HTR-8/SVneo (cell line): ENCODE data around the gene ZEB2.
A peak's percentile ranks its signal among the peaks of the same experiment; 100 is the strongest.

Source experiments
- DNase-seq: peaks from one replicate; pipeline ENCODE4 v3.0.0; 2011; ENCODE audit warnings: low spot score, mixed read lengths; ENCODE audit not compliant: insufficient read length
- FAIRE-seq: peaks from 2 replicates; lab custom pipeline; 2011; peaks lifted over from hg19 to GRCh38; lab: Jason Lieb, UNC

The ZEB2 gene

DNA sequence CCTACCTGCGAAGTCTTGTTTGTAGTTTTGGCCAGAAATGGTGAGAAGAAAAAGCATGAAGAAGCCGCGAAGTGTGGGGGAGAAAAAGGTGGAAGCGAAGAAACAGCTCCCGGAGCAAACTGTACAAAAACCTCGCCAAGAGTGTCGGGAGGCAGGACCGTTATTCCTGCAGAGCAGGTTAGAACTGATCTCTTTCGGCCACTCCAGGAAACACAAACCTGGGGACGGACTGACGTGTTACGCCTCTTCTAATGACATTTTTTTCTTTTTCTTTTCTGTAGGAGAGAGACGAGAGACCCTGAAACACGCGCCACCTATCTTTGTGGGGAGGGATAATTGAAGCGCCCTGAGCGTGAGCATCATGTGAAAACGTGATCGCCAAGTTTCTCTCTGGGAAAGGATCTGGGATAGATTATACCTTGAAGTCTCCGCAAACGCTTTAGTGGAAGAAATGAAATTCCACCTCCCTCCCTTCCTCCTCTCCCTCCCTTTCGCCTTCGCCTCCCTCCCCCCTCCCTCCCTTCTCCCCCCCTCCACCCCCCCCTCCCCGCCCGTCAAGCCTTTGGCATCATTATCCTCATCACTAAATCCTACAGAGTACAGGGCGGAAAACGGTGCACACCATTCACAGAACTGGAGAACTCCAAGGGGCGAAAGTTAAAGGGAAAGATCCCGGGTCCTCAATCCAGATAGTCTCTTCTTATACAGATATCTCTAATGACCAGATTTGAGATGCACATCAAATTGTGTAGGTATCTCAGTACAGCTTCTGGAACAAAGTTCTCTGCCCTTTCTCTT is at the start of gene ZEB2:
ZEB2 (minus strand) TSS at position 186 of the 798 bp plus-strand sequence. CDS start 2,769 bp downstream, outside the sequence.
- FAIRE-seq, result no peak
- no peak for DNase-seq

DNA sequence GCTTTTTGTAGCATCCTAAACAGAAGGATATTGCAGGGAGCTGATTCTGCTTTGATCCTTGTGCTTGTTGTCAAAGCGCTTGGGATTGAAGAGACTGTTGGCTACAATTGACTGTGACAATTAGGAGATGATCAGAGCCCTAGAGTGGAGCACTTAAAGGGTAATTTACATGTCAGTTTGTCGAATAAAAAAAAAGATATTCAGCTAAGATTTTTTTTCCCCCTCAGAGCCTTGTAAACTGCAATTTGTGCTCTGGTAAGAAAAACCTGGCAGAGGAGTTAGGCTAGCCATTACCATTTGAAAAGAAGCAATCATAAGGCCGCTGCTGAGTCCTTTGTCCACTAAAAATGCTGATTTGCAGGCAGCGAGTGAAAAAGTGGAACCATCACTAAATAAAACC is 47.8 kb upstream of the ZEB2 start:
- DNase-seq, result no peak
- FAIRE-seq, result no peak

DNA sequence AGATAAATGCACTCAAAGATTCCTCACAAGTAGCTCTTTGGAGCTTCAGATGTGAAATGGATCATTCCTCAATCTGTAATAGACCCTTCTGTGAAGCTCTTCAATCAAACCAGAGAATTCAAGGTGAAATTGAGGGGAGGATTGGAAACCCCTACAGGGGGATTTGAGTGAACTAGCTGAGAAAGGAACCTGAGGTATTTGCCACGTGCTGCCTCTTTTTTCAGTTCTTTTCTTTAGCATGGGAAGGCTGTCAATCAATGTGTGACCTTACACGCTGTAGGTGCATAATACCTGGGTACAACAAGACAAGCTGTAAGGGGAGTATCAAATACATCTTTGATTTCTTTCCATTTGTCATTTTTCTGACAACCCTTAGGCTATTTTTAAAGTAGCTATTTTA is 46.5 kb upstream of the ZEB2 start:
- FAIRE-seq (no peak), DNase-seq (no peak)

DNA sequence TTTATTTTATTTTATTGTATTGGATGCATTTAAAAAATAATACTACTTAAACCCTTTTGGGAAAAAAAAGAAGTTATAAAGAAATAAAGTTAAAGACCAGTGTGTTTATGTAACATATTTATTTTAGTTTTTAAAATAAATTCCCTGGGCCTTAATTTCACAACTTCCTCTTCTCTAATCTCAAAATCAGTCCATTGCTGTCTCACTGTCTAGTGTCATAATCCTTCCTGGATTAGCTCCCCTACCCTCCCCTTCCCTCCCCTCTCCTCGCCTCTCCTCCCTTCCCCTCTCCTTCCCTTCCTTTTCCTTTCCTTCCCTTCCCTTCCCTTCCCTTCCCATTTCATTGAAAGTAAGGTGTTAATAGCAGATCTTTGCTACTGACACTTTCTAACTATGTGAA is 40.3 kb upstream of the ZEB2 start:
- FAIRE-seq, result no peak
- DNase-seq, result no peak

DNA sequence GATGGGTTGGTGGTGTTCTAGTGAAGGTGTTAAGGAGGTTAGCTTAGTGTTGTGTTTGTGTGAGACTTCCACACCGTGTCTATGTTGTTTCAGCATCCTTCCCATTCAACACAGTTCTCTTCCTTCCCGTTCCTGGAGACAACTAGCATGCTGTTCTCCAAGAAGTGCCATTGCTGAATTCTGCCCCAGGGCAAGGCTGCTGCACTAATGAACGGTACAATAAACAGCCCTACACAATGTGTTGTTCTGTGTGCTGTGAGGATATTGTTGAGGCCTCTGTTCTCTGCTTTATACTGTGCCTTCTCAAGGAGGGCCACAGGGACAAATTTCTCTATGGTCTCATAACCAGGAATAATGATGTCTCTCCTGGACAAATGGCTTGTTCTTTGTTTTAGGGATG is 39.8 kb upstream of the ZEB2 start:
- peak; percentile 13 for FAIRE-seq
- no peak for DNase-seq

DNA sequence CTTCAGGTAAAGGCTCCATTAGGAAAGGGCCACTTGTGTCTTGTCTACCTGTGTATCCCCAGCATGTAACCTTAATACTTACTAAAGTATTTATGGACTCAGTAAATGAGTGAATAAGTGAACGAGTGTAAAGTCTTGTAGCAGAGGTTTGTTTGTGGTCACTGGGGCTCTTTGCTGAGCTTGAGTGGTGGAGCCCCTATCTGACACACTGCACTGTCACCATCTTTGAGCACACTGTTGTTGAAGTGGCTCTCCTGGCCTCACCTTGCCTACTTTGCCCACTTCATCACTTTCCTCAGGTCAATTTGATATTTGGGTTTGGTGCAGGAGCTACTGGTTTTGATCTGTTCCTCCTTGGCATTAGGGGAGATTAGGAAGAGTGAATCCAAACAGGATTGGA is 39.3 kb upstream of the ZEB2 start:
- DNase-seq (no peak), FAIRE-seq (no peak)

DNA sequence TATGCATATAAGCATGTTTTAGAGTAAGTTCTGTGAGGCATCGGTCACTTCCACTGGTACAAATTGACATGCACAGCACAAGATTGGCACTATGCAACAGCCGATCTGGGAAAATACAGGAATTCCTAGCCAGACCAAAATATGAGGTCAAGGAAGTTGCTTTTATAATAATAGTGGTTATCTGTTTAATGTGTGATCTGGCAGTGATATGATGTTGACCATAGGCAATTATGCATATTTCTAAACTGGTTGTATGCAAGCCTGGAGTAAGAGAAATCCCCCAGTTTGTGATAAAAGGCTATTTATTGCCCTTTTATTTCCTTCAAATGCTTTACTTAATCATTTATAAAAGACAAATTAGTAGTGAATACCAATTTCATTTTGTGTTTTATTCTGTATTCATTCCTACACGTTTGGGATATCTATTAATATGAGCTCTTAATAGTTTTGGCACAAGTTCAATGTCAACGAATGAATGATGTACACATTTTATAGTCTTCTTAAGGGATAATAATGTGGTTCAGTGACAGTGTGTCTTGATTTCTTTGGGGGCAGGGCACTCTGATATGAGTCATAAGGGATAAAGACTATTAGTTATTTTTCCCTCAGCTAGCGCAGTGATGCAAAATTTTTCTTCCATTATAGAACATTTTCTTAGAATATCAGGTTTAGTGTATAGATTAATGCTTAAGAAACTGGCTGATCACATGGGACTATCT is 34.7 kb upstream of the ZEB2 start:
- FAIRE-seq (no peak), DNase-seq (no peak)

DNA sequence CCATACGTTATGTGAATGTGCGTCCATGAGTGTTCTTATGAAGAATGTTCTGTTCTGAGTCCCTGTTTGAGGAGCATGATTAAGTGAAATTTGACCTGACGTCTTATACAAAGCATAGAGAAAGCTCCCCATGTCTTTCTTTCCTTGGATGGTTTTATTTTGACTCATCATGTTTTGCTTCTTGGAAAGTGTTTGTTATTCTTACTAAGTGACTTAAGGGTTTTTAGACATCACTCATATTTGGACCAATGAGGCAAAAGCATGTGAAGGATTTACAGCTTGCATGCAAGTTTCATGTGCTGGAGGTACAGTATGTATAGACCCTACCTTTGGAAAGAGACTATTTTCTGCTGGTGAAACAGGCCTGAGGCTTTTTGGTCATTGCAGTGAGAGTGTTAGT is 33.5 kb upstream of the ZEB2 start:
- peak; percentile 57 for DNase-seq
- peak; percentile 80 for FAIRE-seq

DNA sequence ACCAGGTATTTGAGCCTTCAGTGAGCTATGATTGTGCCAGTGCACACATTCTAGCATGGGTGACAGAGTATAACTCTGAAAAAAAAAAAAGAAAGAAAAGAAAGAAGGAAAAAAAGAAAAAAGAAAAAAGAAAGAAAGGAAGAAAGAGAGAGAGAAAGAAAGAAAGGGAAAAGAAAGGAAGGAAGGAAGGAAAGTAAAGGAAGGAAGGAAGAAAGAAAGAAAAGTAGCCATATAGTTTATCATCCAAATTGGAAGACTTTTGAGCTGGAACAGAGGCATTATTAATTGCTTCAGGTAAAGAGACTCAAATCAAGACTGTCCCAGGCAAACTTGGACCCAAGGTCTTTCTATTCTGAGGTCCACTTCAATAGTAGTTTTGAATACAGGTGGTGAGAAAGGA is 32.9 kb upstream of the ZEB2 start:
- DNase-seq (no peak), FAIRE-seq (no peak)

DNA sequence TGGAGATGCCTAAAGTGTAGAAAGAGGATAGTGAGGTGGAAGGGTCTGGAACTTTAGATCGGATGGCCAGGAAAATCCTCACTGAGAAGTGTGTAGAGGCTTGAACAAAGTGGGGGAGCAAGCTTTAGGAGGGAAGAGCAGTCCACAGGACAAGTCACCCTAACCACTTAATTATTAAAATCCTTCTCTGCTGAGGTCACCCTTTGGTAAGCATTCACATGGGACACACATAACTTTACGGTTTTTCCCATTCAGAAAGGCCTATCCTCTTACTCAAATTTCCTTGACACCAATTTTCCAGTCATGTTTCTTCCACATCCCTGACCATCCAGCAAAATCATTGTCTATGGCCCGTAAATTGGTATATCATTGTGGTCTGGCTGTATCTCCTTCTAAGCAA is 31.0 kb upstream of the ZEB2 start:
- DNase-seq (no peak), FAIRE-seq (no peak)

DNA sequence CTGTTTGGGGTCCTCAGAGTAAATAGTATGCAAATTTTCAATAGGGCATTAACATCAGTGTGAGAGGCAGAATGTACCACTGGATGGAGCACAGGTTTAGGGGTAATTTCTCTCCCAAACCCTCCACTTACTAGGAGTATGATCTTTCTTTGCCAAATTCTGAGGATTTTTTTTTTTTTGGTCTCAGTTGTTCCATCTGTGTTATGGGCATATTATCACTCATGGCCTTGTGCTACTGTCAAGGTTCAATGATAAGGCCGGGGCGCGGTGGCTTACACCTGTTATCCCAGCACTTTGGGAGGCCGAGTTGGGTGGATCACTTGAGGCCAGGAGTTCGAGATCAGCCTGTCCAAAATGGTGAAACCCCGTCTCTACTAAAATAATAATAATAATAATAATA is 30.2 kb upstream of the ZEB2 start:
- FAIRE-seq (no peak), DNase-seq (no peak)

DNA sequence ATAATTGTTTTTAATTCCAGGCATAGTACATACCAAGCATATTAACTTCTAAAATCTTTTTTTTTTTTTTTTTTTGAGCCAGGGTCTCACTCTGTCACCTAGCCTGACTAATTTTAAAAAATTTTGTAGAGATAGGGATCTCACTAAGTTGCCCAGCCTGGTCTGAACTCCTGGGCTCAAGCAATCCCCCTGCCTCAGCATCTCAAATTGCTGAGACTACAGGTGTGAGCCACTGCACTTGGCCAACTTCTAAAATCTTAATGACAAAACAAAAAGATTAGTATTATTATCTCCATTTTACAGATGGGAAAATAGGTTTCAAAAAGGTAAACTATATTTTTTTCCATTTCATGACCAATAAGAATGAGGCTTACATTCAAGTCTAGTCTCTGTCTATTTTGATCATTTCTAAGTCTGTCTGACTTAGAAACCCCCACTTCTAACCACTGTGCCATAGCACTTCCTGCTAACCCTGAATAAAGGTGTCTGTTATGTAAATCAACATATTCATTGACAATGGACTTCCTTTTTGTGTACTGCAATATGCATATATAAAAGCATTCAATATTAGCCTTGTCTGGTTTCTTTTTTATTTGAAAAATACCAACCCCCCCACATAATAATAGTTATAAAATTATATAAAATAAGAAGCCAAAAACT is 28.7 kb upstream of the ZEB2 start:
- no peak for FAIRE-seq
- no peak for DNase-seq

DNA sequence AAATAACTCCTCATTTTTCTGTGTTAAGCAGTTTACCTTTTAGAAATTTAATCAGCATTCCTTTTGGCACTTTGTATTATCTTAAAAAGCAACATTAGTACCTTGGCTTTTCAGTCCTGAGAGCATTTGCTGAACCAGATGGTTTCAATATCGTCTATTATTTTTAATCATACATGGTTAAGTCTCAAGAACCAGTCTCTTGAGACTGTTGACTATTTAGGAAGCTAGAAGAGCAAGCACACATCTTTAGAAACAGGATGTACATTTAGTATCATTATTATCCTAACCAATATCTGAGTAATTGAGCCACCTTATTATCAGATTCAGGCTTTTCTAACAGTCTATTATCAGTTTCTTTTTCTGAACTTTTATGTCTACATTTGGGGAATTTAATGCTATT is 28.2 kb upstream of the ZEB2 start:
- FAIRE-seq, result no peak

DNA sequence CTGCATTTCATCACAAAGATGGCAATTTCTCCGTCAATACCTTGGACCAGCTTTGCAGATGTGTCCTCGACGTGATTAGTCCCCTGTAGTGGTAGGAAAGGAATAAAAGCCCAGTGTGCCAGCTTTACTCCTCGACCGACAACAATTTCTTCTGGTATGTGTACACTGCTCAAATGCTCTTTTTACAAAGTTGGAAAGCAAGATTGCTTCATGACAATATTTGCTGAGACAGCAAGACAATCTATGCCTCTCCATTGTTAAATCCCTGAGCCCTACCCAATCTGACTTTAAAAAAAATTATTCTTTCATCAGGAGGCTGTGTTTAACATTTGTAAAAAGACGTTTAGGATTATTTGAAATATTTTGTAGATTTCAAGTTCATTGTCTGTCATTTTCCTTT is 27.6 kb upstream of the ZEB2 start:
- DNase-seq (no peak), FAIRE-seq (no peak)

More for the DNA sequence above, 28.2 kb upstream of the ZEB2 start:
- DNase-seq, result no peak

DNA sequence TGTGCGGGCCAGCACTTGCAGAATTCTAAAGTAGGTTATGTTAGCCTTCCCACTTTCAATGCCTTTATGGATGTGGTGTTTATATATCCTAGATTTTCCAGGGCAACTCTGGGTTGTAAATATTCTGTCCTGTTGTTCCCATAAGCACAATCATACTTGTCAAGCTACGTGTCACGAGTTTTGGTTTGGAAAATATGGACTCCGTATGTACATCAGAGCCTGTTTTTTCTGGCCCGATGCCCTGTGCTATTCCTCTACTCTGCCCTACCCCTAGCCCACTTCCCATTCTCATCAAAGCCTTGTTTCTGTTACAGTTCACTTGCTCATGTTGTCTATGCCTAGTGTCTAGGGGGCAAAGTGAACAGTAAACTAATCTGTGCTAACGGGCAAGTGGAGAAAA is 27.0 kb upstream of the ZEB2 start:
- FAIRE-seq, result no peak
- no peak for DNase-seq

DNA sequence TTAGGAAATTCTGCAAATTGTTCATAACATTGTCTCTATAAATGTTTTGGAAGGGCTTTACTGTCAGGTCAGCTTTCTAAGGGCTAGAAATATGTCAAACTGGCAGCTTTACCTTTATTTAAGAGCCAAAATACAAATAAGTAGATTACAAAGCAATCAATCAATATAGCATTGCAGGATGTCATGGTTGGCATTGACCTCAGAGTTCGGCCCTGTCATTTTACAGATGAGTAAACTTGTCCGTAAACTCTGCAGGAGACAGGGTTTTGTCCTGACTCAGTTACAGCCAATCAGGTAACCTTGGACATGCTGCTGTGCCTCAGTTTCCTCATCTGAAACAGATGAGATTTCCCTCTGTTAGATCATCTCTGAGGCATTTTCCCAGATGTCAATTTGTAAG is 25.9 kb upstream of the ZEB2 start:
- DNase-seq, result no peak
- no peak for FAIRE-seq

DNA sequence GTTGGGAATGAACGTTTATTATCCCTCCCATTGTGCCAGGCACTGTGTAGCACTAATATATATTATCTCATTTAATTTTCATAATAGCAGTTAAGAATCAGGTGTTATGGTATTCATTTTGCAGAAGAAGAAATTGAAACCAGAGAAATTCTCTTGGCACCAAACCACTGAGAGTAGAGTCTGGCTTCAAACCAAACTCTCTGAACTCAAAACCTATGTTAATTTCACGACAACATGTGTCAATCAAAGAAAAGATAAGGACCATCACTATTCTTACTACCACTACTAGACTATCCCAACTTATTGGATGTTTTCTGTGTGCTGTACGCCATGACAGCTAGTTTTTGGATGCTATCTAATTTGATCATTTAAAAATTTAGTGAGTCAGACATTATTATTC is 24.1 kb upstream of the ZEB2 start:
- DNase-seq (no peak), FAIRE-seq (no peak)

DNA sequence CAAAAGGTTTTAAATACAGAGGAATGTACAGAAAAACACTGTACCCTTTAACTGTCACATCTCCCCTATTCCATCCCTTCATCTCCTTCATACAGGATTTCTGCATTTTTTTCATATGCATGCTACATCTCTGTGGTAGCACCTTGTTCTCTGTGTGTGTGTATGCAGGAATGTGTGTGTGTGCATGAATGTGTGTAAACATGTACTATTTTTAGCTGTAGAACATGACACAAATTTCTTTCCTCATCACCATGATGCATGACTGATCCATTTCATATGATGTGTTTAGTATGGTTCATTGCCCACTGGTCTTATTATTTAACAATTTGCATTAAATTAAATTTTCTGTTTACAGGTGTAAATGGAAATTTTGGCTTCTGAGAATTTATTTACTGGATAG is 21.5 kb upstream of the ZEB2 start:
- DNase-seq, result no peak
- peak; percentile 26 for FAIRE-seq

DNA sequence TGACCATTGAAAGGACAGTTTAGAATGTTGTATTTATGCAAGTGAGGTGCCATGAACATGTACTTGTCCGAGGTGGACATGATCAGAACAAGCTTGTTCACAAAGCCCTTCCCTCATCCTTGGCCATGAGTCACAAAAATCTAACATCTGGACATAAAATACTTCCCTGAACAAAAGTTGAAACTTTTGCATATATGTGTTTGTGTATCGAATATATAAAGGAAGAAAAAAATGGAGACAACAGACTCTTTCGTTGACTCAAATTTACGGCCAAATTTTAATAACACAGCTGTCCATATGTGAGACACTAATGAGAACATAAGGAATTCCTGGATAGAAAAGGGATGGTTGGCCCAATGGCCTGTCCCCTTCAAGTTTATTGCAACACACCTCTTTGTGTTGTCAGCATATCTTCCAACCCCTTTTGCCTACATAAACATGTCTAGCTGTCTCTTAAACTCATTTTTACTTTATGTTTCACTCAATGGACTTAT is 19.4 kb upstream of the ZEB2 start:
- FAIRE-seq, result no peak
- no peak for DNase-seq

DNA sequence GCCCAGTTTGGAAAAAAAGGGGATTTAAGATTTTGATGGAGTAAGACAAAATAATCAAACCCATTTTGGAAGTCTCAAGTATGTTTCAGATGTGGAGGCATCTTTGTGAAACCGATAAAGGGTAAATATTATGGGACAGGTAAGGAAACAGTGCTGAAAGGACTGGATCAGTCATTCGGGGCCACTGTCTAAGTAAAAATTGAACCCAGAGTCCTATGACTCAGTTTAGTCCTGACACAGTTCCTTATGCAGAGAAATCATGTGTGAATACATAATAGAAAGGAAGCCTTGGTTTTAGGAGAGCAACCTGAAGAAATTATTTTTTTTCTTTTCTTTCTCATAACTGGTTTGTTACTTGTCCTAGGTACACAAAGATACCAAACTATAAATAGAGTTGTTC is 15.4 kb upstream of the ZEB2 start:
- no peak for FAIRE-seq
- DNase-seq, result no peak

DNA sequence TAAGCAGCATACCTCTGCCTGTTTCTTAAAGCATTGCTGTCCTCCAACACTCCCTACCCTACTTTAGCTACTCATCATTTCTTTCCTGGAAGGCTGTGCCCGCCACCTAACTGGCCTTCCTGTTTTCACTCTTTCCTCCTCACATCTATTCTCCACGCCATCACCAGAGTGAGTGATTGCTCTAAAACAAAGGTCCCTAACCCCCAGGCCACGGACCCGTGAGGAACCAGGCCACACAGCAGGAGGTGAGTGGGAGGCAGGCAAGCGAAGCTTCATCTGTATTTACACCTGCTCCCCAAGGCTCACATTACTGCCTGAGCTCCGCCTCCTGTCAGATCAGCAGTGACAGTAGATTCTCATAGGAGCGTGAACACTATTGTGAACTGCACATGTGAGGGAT is 13.3 kb upstream of the ZEB2 start:
- DNase-seq, result no peak
- no peak for FAIRE-seq
